G401 (cell line): ENCODE data around the gene VPREB3. TPM values are rescaled to one million over a fixed set of nuclear protein-coding genes. Genes with fewer than 3 reads are reported as not detected.

ENCODE experiments used
- DNase-seq: peaks from one replicate; pipeline ENCODE4 v3.0.0-alpha.2; 2015; ENCODE audit warnings: low spot score
- in situ Hi-C: cut with HindIII; loops from 2 replicates; pipeline ENCODE4 v1.10.0; 2016; ENCODE audit warnings: low sequenced_read_pairs, mixed read lengths
- total RNA-seq: library from RNA; depleted of rRNA; stranded (reverse); fragments of >200 nt; shearing (Covaris generic); gene quantifications from 2 replicates; pipeline ENCODE4 v1.2.3, GENCODE V29; 2014; rRNA removed

The VPREB3 gene
- total RNA-seq, result not detected in 2 replicates

GRCh38 chr22:23754220-23754919, at the start of gene VPREB3:
TSS of gene VPREB3 (minus strand) at chr22:23754425. CDS start at chr22:23754363, 62 bp downstream.
- in situ Hi-C loops, result no loop called here

GRCh38 chr22:23803001-23803819, 49.0 kb upstream of the VPREB3 start:
- in situ Hi-C loops, result no loop called here
- DNase-seq, result peak; percentile 98

More at GRCh38 chr22:23754220-23754919, at the start of gene VPREB3:
- DNase-seq, result no peak

GRCh38 chr22:23801886-23802377, 47.7 kb upstream of the VPREB3 start:
- in situ Hi-C loops, result no loop called here
- no peak for DNase-seq

GRCh38 chr22:23801238-23801821, 47.1 kb upstream of the VPREB3 start:
- in situ Hi-C loops, result no loop called here
- no peak for DNase-seq

- no peak for DNase-seq
- in situ Hi-C loops, result no loop called here
These were observed 46.3 kb upstream of the VPREB3 start for GRCh38 chr22:23800297-23801237.

- DNase-seq, result no peak
- in situ Hi-C loops, result no loop called here
These were observed 42.2 kb upstream of the VPREB3 start for GRCh38 chr22:23796461-23796860.

- in situ Hi-C loops, result no loop called here
- no peak for DNase-seq
These were observed 39.1 kb upstream of the VPREB3 start for GRCh38 chr22:23793326-23793725.

GRCh38 chr22:23791738-23792645, 37.8 kb upstream of the VPREB3 start:
- DNase-seq, result no peak
- in situ Hi-C loops, result no loop called here

GRCh38 chr22:23790819-23791737, 36.9 kb upstream of the VPREB3 start:
- DNase-seq, result peak; percentile 56

GRCh38 chr22:23789638-23790037, 35.4 kb upstream of the VPREB3 start:
- DNase-seq, result no peak
- in situ Hi-C loops, result no loop called here

More at GRCh38 chr22:23790819-23791737, 36.9 kb upstream of the VPREB3 start:
- in situ Hi-C loops, result no loop called here

- DNase-seq, result no peak
- in situ Hi-C loops, result no loop called here
These were observed 34.9 kb upstream of the VPREB3 start for GRCh38 chr22:23789121-23789520.

- in situ Hi-C loops, result no loop called here
- peak; percentile 24 for DNase-seq
These were observed 33.7 kb upstream of the VPREB3 start for GRCh38 chr22:23787910-23788309.

GRCh38 chr22:23787600-23787896, 33.3 kb upstream of the VPREB3 start:
- no peak for DNase-seq
- in situ Hi-C loops, result no loop called here

- in situ Hi-C loops, result no loop called here
- peak; percentile 87 for DNase-seq
These were observed 32.8 kb upstream of the VPREB3 start, which contains the start of gene SMARCB1 for GRCh38 chr22:23786752-23787599. TSS of gene SMARCB1 (plus strand) at chr22:23786966. CDS start at chr22:23787170, 204 bp downstream.

- DNase-seq, result no peak
These were observed 32.1 kb upstream of the VPREB3 start for GRCh38 chr22:23786261-23786710.

GRCh38 chr22:23784215-23784732, 30.0 kb upstream of the VPREB3 start:
- no peak for DNase-seq
- in situ Hi-C loops, result no loop called here

More at GRCh38 chr22:23786261-23786710, 32.1 kb upstream of the VPREB3 start:
- in situ Hi-C loops, result no loop called here
